Loucy (cell line): ENCODE data around the gene REEP1.

Source experiments
- H2AFZ ChIP-seq: fragments of 200-600 bp; sonication (generic); 2 replicates; pipeline ENCODE4 v1.6.0; 2016; ENCODE audit warnings: antibody characterized with exemption, mild to moderate bottlenecking, low read length, moderate library complexity
- H3F3A ChIP-seq: fragments of 200-600 bp; 2 replicates; pipeline ENCODE4 v1.6.0; 2016; ENCODE audit warnings: antibody characterized with exemption, low read depth, mild to moderate bottlenecking
- H3K27me3 ChIP-seq: fragments of 200-600 bp; sonication (generic); 2 replicates; pipeline ENCODE4 v1.6.1; 2014; ENCODE audit warnings: low read length, mild to moderate bottlenecking; ENCODE audit not compliant: insufficient read depth, poor library complexity, severe bottlenecking
- H3K36me3 ChIP-seq: fragments of 200-600 bp; sonication (generic); 2 replicates; pipeline ENCODE4 v1.6.1; 2016; ENCODE audit warnings: low read length; ENCODE audit not compliant: insufficient read depth
- H3K4me1 ChIP-seq: fragments of 200-600 bp; sonication (generic); 2 replicates; pipeline ENCODE4 v1.5.1; 2014; ENCODE audit warnings: low read length, mild to moderate bottlenecking; ENCODE audit not compliant: insufficient read depth, poor library complexity, severe bottlenecking
- H3K4me2 ChIP-seq: fragments of 200-600 bp; sonication (generic); 2 replicates; pipeline ENCODE4 v1.6.0; 2014; ENCODE audit warnings: antibody characterized with exemption, low read length, low read depth, mild to moderate bottlenecking; ENCODE audit not compliant: poor library complexity, severe bottlenecking
- H3K4me3 ChIP-seq: fragments of 200-600 bp; sonication (generic); 2 replicates; pipeline ENCODE4 v1.5.1; 2014; ENCODE audit warnings: low read length, mild to moderate bottlenecking, mixed read lengths; ENCODE audit not compliant: poor library complexity, severe bottlenecking
- H3K79me2 ChIP-seq: fragments of 200-600 bp; sonication (generic); 2 replicates; pipeline ENCODE4 v1.6.1; 2014; ENCODE audit warnings: low read length; ENCODE audit not compliant: insufficient read depth
- H3K9ac ChIP-seq: fragments of 200-600 bp; sonication (generic); 2 replicates; pipeline ENCODE4 v1.6.0; 2014; ENCODE audit warnings: mild to moderate bottlenecking, low read depth, low read length, moderate library complexity; ENCODE audit not compliant: poor library complexity, severe bottlenecking
- H3K9me2 ChIP-seq: fragments of 200-600 bp; sonication (generic); replicated peaks from 2 replicates; pipeline ENCODE4 v1.6.1; 2016; ENCODE audit warnings: low read depth, low read length, mixed read lengths
- H3K9me3 ChIP-seq: fragments of 200-600 bp; sonication (generic); 2 replicates; pipeline ENCODE4 v1.6.1; 2014; ENCODE audit warnings: mild to moderate bottlenecking, antibody characterized with exemption, low read length, low read depth; ENCODE audit not compliant: insufficient read depth
- H4K20me1 ChIP-seq: fragments of 200-600 bp; sonication (generic); 2 replicates; pipeline ENCODE4 v1.6.0; 2014; ENCODE audit warnings: antibody characterized with exemption, low read length, mild to moderate bottlenecking; ENCODE audit not compliant: insufficient read depth, poor library complexity, severe bottlenecking
- EZH2phosphoT487 ChIP-seq: fragments of 200-600 bp; IDR thresholded peaks from 2 replicates; pipeline ENCODE4 v1.6.1; 2018; ENCODE audit warnings: antibody characterized with exemption, mild to moderate bottlenecking, moderate library complexity, borderline replicate concordance
- TF ChIP-seq, protein P1 (sequence below): fragments of 200-600 bp; sonication (generic); conservative IDR thresholded peaks from 2 replicates; pipeline ENCODE4 v1.5.1; 2014; ENCODE audit warnings: mild to moderate bottlenecking, antibody characterized with exemption, low read length

REEP1 gene

GRCh38 chr2:86337244-86337835 lies at the start of gene REEP1:
REEP1 (minus strand) TSS chr2:86337626; CDS start chr2:86337510, 116 bp downstream.
- no peaks in the 10 kb centered on the region for H3K79me2 ChIP-seq
- no peak within 1 kb of the TSS for H3K4me2 ChIP-seq
- no peak within 1 kb of the TSS for H2AFZ ChIP-seq
- no peak within 1 kb of the TSS for H3K9ac ChIP-seq
- no peak within 1 kb of the TSS for H3K4me3 ChIP-seq
- no peaks in the 10 kb centered on the region for H3F3A ChIP-seq
- no peaks in the 10 kb centered on the region for H4K20me1 ChIP-seq
- H3K9me2 ChIP-seq: no peaks in the 10 kb centered on the region
- no peaks in the 10 kb centered on the region for H3K4me1 ChIP-seq
- no peaks in the 10 kb centered on the region for H3K36me3 ChIP-seq
- peaks cover 6% of the 10 kb centered on the region; the same call in 1 of the 2 replicates for H3K9me3 ChIP-seq
- no peak for TF ChIP-seq EZH2phosphoT487
- no peaks in the 10 kb centered on the region for H3K27me3 ChIP-seq

DNA sequence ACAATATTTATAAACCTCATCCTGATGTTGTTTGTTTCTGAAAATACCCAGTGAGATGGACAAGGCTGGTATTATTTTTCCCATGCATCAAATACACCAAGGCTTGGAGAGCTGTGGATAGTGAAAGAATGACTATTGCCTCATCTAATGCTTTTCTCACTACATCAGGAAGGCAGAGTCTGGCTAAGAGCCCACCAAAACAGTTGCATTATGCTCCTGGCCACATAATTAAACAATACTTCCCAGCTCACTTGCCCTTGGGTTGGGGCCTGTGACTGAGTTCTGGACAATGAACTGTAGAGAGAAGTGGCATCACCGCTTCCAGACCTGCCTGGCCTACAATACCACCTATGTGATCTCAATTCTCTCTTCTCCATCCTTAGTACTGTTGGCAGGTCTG lies 46.4 kb upstream of the REEP1 start:
- Histone ChIP-seq H2AFZ (no peak overlapping the region), H3F3A (no peaks in the 10 kb centered on the region), H3K27me3 (no peaks in the 10 kb centered on the region), H3K4me2 (no peak overlapping the region), H3K79me2 (no peaks in the 10 kb centered on the region), H3K9ac (no peak overlapping the region), H3K9me2 (no peaks in the 10 kb centered on the region), H3K4me3 (no peak overlapping the region), H3K4me1 (no peaks in the 10 kb centered on the region), H3K9me3 (no peaks in the 10 kb centered on the region), H3K36me3 (no peaks in the 10 kb centered on the region), H4K20me1 (no peaks in the 10 kb centered on the region)
- TF ChIP-seq EZH2phosphoT487: no peak
- TF ChIP-seq, protein P1, sequence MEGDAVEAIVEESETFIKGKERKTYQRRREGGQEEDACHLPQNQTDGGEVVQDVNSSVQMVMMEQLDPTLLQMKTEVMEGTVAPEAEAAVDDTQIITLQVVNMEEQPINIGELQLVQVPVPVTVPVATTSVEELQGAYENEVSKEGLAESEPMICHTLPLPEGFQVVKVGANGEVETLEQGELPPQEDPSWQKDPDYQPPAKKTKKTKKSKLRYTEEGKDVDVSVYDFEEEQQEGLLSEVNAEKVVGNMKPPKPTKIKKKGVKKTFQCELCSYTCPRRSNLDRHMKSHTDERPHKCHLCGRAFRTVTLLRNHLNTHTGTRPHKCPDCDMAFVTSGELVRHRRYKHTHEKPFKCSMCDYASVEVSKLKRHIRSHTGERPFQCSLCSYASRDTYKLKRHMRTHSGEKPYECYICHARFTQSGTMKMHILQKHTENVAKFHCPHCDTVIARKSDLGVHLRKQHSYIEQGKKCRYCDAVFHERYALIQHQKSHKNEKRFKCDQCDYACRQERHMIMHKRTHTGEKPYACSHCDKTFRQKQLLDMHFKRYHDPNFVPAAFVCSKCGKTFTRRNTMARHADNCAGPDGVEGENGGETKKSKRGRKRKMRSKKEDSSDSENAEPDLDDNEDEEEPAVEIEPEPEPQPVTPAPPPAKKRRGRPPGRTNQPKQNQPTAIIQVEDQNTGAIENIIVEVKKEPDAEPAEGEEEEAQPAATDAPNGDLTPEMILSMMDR: no peak

GRCh38 chr2:86382698-86383097 lies 45.3 kb upstream of the REEP1 start:
- Histone ChIP-seq H3K4me2 (no peak overlapping the region), H3K9ac (no peak overlapping the region), H3F3A (no peaks in the 10 kb centered on the region), H2AFZ (no peak overlapping the region), H3K4me3 (no peak overlapping the region), H3K27me3 (no peaks in the 10 kb centered on the region), H3K9me3 (no peaks in the 10 kb centered on the region), H3K79me2 (no peaks in the 10 kb centered on the region), H3K9me2 (no peaks in the 10 kb centered on the region), H4K20me1 (no peaks in the 10 kb centered on the region), H3K4me1 (no peaks in the 10 kb centered on the region), H3K36me3 (no peaks in the 10 kb centered on the region)
- TF ChIP-seq, protein P1: no peak
- no peak for TF ChIP-seq EZH2phosphoT487

GRCh38 chr2:86382108-86382507 lies 44.7 kb upstream of the REEP1 start:
- H3K4me1 ChIP-seq: no peaks in the 10 kb centered on the region
- H3K27me3 ChIP-seq: no peaks in the 10 kb centered on the region
- no peak overlapping the region for H3K4me3 ChIP-seq
- no peaks in the 10 kb centered on the region for H3K36me3 ChIP-seq
- no peaks in the 10 kb centered on the region for H3K79me2 ChIP-seq
- no peak for TF ChIP-seq EZH2phosphoT487
- TF ChIP-seq, protein P1: no peak
- H3K4me2 ChIP-seq: no peak overlapping the region
- H2AFZ ChIP-seq: no peak overlapping the region
- no peak overlapping the region for H3K9ac ChIP-seq
- no peaks in the 10 kb centered on the region for H3F3A ChIP-seq
- H3K9me3 ChIP-seq: no peaks in the 10 kb centered on the region
- no peaks in the 10 kb centered on the region for H3K9me2 ChIP-seq
- H4K20me1 ChIP-seq: no peaks in the 10 kb centered on the region
